Measurements from ENCODE around the gene CDH23.

CDH23 gene

GRCh38 chr10:71463111-71463510 is 66.4 kb downstream of the CDH23 start:
- DNase-seq (ENCODE audit: low read depth in 1 of 2, low spot score in 1 of 2): no peak

GRCh38 chr10:71465551-71466252 is 69.0 kb downstream of the CDH23 start:
- DNase-seq (ENCODE audit: low read depth in 1 of 2, low spot score in 1 of 2): no peak

GRCh38 chr10:71466330-71466729 is 69.6 kb downstream of the CDH23 start:
- no peak for DNase-seq (ENCODE audit: low read depth in 1 of 2, low spot score in 1 of 2)

GRCh38 chr10:71467161-71467560 is 70.4 kb downstream of the CDH23 start:
- DNase-seq (ENCODE audit: low read depth in 1 of 2, low spot score in 1 of 2): no peak

- DNase-seq (ENCODE audit: low read depth in 1 of 2, low spot score in 1 of 2): no peak
Observed at GRCh38 chr10:71467569-71468362, 71.0 kb downstream of the CDH23 start.

- DNase-seq (ENCODE audit: low read depth in 1 of 2, low spot score in 1 of 2): no peak
Observed at GRCh38 chr10:71468363-71469094, 71.8 kb downstream of the CDH23 start.

GRCh38 chr10:71471006-71471405 is 74.3 kb downstream of the CDH23 start:
- DNase-seq (ENCODE audit: low read depth in 1 of 2, low spot score in 1 of 2): no peak

GRCh38 chr10:71471957-71472365 is 75.2 kb downstream of the CDH23 start:
- no peak for DNase-seq (ENCODE audit: low read depth in 1 of 2, low spot score in 1 of 2)

- no peak for DNase-seq (ENCODE audit: low read depth in 1 of 2, low spot score in 1 of 2)
Observed at GRCh38 chr10:71472466-71472865, 75.7 kb downstream of the CDH23 start.

- DNase-seq (ENCODE audit: low read depth in 1 of 2, low spot score in 1 of 2): no peak
Observed at GRCh38 chr10:71472912-71473311, 76.2 kb downstream of the CDH23 start.

- no peak for DNase-seq (ENCODE audit: low read depth in 1 of 2, low spot score in 1 of 2)
Observed at GRCh38 chr10:71473671-71474599, 77.2 kb downstream of the CDH23 start.

- no peak for DNase-seq (ENCODE audit: low read depth in 1 of 2, low spot score in 1 of 2)
Observed at GRCh38 chr10:71474702-71475242, 78.1 kb downstream of the CDH23 start.

GRCh38 chr10:71475243-71475871 is 78.6 kb downstream of the CDH23 start:
- DNase-seq (ENCODE audit: low read depth in 1 of 2, low spot score in 1 of 2): no peak

GRCh38 chr10:71476228-71477011 is 79.7 kb downstream of the CDH23 start:
- no peak for DNase-seq (ENCODE audit: low read depth in 1 of 2, low spot score in 1 of 2)

GRCh38 chr10:71478173-71478572 is 81.5 kb downstream of the CDH23 start:
- no peak for DNase-seq (ENCODE audit: low read depth in 1 of 2, low spot score in 1 of 2)

- DNase-seq (ENCODE audit: low read depth in 1 of 2, low spot score in 1 of 2): no peak
Observed at GRCh38 chr10:71478813-71479365, 82.2 kb downstream of the CDH23 start.

GRCh38 chr10:71479831-71480230 is 83.1 kb downstream of the CDH23 start:
- DNase-seq (ENCODE audit: low read depth in 1 of 2, low spot score in 1 of 2): no peak

- no peak for DNase-seq (ENCODE audit: low read depth in 1 of 2, low spot score in 1 of 2)
Observed at GRCh38 chr10:71480662-71481061, 83.9 kb downstream of the CDH23 start.
